SK-N-SH (cell line): Measurements from ENCODE around the gene MICALL1. TPM values are rescaled to one million over a fixed set of nuclear protein-coding genes. Genes with fewer than 3 reads are reported as not detected.

ENCODE experiments used
- CTCF ChIA-PET: fragments of 300-600, 350-600 bp; formaldehyde crosslinking; extraction: SDS; loops from one replicate; lab custom pipeline; 2021; lab: Yijun Ruan, JAX
- POLR2A ChIA-PET: fragments of 350-600 bp; sonication (Branson Sonifier 250); formaldehyde crosslinking; extraction: SDS; loops from one replicate; lab custom pipeline; 2020; ENCODE audit warnings: antibody characterized with exemption, inconsistent platforms; lab: Yijun Ruan, JAX
- DNase-seq: peaks from one replicate; pipeline ENCODE4 v3.0.0; 2012
- H2AFZ ChIP-seq: fragments of 200-600 bp; sonication (generic); 2 replicates; pipeline ENCODE4 v1.8.1; 2016; ENCODE audit warnings: antibody characterized with exemption, mild to moderate bottlenecking, low read depth
- H3F3A ChIP-seq: fragments of 200-600 bp; sonication (generic); replicated peaks from 2 replicates; pipeline ENCODE3; 2016; ENCODE audit warnings: antibody characterized with exemption, mild to moderate bottlenecking; ENCODE audit not compliant: insufficient read depth
- H3K27ac ChIP-seq, 2 experiments: fragments of 200-500 bp in 1 of 2; fragments of 200-600 bp in 1 of 2; sonication (Bioruptor generic) in 1 of 2; sonication (generic), shearing (Covaris generic) in 1 of 2; 2 replicates each; pipeline versions ENCODE4 v1.5.1 to v1.6.1; 2014 to 2016; ENCODE audit warnings: low read depth in 2 of 2, inconsistent platforms in 1 of 2, low read length in 1 of 2, mild to moderate bottlenecking in 1 of 2, mixed read lengths in 1 of 2
- H3K27me3 ChIP-seq: fragments of 200-600 bp; sonication (generic), shearing (Covaris generic); 2 replicates; pipeline ENCODE4 v1.6.1; 2016; ENCODE audit warnings: mixed run types; ENCODE audit not compliant: insufficient read depth
- H3K36me3 ChIP-seq, 2 experiments: fragments of 200-500 bp in 1 of 2; fragments of 200-600 bp in 1 of 2; sonication (Bioruptor generic) in 1 of 2; sonication (generic) in 1 of 2; replicated peaks in 1 of 2; 2 replicates each; pipeline versions ENCODE3 to v1.5.1; 2014 to 2016; ENCODE audit warnings: low read length in 1 of 2, mild to moderate bottlenecking in 1 of 2; ENCODE audit not compliant: insufficient read depth in 2 of 2, control insufficient read depth in 1 of 2
- H3K4me1 ChIP-seq, 2 experiments: fragments of 200-500 bp in 1 of 2; fragments of 200-600 bp in 1 of 2; sonication (Bioruptor generic) in 1 of 2; sonication (generic), shearing (Covaris generic) in 1 of 2; 2 replicates each; pipeline versions ENCODE4 v1.5.1 to v1.6.1; 2014 to 2016; ENCODE audit warnings: low read depth in 1 of 2, low read length in 1 of 2, mixed run types in 1 of 2; ENCODE audit not compliant: insufficient read depth in 2 of 2, control insufficient read depth in 1 of 2
- H3K4me2 ChIP-seq: fragments of 200-600 bp; sonication (generic), shearing (Covaris generic); 2 replicates; pipeline ENCODE4 v1.6.1; 2017; ENCODE audit warnings: mixed run types
- H3K4me3 ChIP-seq, 2 experiments: fragments of 200-500 bp in 1 of 2; fragments of 200-600 bp in 1 of 2; sonication (Bioruptor generic) in 1 of 2; sonication (generic), shearing (Covaris generic) in 1 of 2; 2 replicates each; pipeline versions ENCODE4 v1.5.1 to v1.8.1; 2014 to 2016; ENCODE audit warnings: low read depth in 2 of 2, inconsistent platforms in 1 of 2, low read length in 1 of 2, mild to moderate bottlenecking in 1 of 2, mixed read lengths in 1 of 2, moderate library complexity in 1 of 2
- H3K79me2 ChIP-seq: fragments of 200-600 bp; sonication (generic); 2 replicates; pipeline ENCODE4 v1.8.1; 2017; ENCODE audit warnings: mild to moderate bottlenecking; ENCODE audit not compliant: insufficient read depth
- H3K9ac ChIP-seq: fragments of 200-600 bp; sonication (generic); 2 replicates; pipeline ENCODE4 v1.6.1; 2017; ENCODE audit warnings: mixed run types
- H3K9me2 ChIP-seq: fragments of 200-600 bp; sonication (generic); 2 replicates; pipeline ENCODE4 v1.6.1; 2017; ENCODE audit warnings: mixed run types
- H3K9me3 ChIP-seq: fragments of 200-600 bp; sonication (generic); 2 replicates; pipeline ENCODE4 v1.6.1; 2017; ENCODE audit warnings: mixed run types, mild to moderate bottlenecking, moderate library complexity
- H4K20me1 ChIP-seq: fragments of 200-600 bp; sonication (generic); 2 replicates; pipeline ENCODE4 v1.6.1; 2017; ENCODE audit warnings: mild to moderate bottlenecking, mixed run types; ENCODE audit not compliant: insufficient read depth
- CHD2 ChIP-seq: fragments of 150-350 bp; IDR thresholded peaks from 2 replicates; pipeline ENCODE4 v1.6.1; 2018; ENCODE audit warnings: low read length; ENCODE audit not compliant: partially characterized antibody
- FOXM1 ChIP-seq: IDR thresholded peaks from 2 replicates; pipeline ENCODE4 v1.4.0; 2012; ENCODE audit warnings: low read depth, mild to moderate bottlenecking
- GABPA ChIP-seq: IDR thresholded peaks from 2 replicates; pipeline ENCODE4 v1.4.0; 2012; ENCODE audit warnings: low read depth, mild to moderate bottlenecking
- GATA2 ChIP-seq: sonication (generic); formaldehyde crosslinking; IDR thresholded peaks from 2 replicates; pipeline ENCODE4 v1.5.0; 2020; ENCODE audit warnings: mild to moderate bottlenecking, missing genetic modification reagents
- JUND ChIP-seq: IDR thresholded peaks from 2 replicates; pipeline ENCODE4 v1.4.0; 2012
- RXRA ChIP-seq: IDR thresholded peaks from 2 replicates; pipeline ENCODE4 v1.4.0; 2012; ENCODE audit warnings: low read depth, mild to moderate bottlenecking, borderline replicate concordance
- SIN3A ChIP-seq: IDR thresholded peaks from 2 replicates; pipeline ENCODE4 v1.6.1; 2012; ENCODE audit warnings: low read depth, mild to moderate bottlenecking, low read length, moderate library complexity, borderline replicate concordance
- SMC3 ChIP-seq: IDR thresholded peaks from 2 replicates; pipeline ENCODE4 v1.6.1; 2012; ENCODE audit warnings: low read depth, low read length, improper control_type of control experiment
- WGBS: methylation state at CpG from one replicate; pipeline ENCODE4 v1.1.6; 2017; ENCODE audit warnings: low lambda C conversion rate; 5-methylcytosine and 5-hydroxymethylcytosine counted together
- polyA plus RNA-seq, 3 experiments: library from polyadenylated mRNA; depleted of rRNA; stranded (reverse); fragments of >200 nt; gene quantifications; 2 replicates each; pipeline ENCODE4 v1.2.3, GENCODE V29; 2012
- TF ChIP-seq, protein P1 (sequence below): fragments of 150-350 bp; IDR thresholded peaks from 2 replicates; pipeline ENCODE4 v1.6.1; 2016; ENCODE audit warnings: mild to moderate bottlenecking, low read depth, low read length
- TF ChIP-seq, protein P2 (sequence below): IDR thresholded peaks from 2 replicates; pipeline ENCODE4; 2012

Gene MICALL1
- polyA plus RNA-seq, 1 of the 3 experiments (the other 2 are of a cell fraction): 12.9 TPM

DNA sequence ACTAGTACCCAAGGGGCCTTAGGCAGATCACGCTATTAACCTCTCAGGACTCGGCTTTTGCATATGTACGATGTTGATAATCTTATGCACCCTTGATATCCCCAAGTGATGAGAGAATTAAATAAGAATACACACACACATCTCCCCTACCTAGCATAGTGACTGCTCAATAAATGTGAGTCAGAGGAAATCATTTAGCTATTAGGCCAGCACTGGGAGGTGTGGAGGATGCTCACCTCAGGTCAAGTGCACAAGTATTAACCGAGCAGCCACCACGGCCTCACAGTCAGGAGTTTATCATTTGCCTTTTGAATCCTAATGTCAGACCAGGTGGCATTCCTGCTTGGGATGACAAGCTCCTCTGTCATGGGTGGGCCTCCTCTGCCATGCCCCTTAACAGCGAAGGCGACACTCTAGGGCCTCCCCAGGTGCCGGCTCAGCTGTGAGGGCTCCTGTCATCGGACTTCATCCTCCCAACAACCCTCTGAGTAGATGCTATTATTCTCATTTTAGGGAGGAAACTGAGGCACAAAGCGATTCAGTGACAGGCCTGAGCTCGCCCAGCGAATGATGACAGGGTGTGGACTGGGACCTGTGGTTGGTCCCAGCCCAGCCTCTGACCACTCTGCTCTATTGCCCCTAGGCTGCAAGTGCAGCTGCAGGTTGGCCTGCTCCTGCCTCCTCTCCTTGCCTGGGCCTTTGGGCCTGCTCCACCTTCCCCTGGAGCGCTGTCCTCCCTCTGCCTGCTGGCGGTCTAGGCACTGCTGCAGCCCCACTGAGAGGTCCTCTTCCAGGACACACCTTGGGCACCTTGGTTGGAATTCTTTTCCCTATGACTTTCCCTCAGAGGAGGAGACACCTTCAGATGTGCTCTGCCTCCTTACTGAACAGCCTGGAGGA lies 83.3 kb downstream of the MICALL1 start:
- Histone ChIP-seq H4K20me1 (no peaks in the 10 kb centered on the region), H3K9ac (no peak overlapping the region), H3K79me2 (no peaks in the 10 kb centered on the region), H3K9me2 (no peaks in the 10 kb centered on the region), H3K4me3 (no peak overlapping the region), H3K9me3 (no peaks in the 10 kb centered on the region), H3K4me1 (no peaks in the 10 kb centered on the region; a peak in 1 of 4 replicates), H3K27me3 (no peaks in the 10 kb centered on the region), H2AFZ (no peak overlapping the region), H3K27ac (no peak overlapping the region), H3F3A (no peaks in the 10 kb centered on the region), H3K36me3 (no peaks in the 10 kb centered on the region), H3K4me2 (no peak overlapping the region)
- WGBS: 94% methylated on average over 5 of the region's 14 CpGs
- CTCF ChIA-PET: interaction anchor here (1.0 kb wide), 1 partner anchor 9 kb away, joined by 3 read pairs; no protein-coding TSS in a partner anchor
- POLR2A ChIA-PET: no interaction called here
- DNase-seq: no peak
- no peak for TF ChIP-seq FOXM1
- no peak for TF ChIP-seq SMC3
- TF ChIP-seq RXRA: no peak
- TF ChIP-seq CHD2: no peak

DNA sequence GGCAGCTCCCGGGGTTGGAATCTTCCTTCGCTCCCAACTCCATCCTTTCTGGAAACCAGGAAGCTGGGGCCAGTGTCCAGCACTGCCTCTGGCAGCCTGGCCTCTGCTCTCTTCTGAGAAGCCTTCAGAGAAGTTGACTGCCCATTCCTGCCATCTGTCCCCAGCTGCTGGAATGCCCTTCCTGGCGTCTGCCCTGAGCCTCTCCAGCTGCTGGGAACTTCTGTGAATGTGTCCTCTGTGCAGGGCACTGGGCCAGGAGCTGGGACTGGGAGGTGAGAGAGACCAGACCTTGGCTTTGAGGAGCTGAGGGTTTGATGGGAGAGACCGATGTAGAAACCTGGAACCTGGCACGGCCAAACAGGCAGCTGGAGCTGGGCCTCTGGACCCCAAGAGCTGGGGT lies 84.2 kb downstream of the MICALL1 start:
- no peak for DNase-seq
- Histone ChIP-seq H3K27ac (no peak overlapping the region), H3K9ac (no peak overlapping the region)
- 80% methylated on average over 1 of the region's 5 CpGs for WGBS
- TF ChIP-seq GATA2 (CRISPR knock-in tag) (no peak), GABPA (no peak), JUND (no peak), SMC3 (no peak), SIN3A (no peak)
- TF ChIP-seq, protein P1, sequence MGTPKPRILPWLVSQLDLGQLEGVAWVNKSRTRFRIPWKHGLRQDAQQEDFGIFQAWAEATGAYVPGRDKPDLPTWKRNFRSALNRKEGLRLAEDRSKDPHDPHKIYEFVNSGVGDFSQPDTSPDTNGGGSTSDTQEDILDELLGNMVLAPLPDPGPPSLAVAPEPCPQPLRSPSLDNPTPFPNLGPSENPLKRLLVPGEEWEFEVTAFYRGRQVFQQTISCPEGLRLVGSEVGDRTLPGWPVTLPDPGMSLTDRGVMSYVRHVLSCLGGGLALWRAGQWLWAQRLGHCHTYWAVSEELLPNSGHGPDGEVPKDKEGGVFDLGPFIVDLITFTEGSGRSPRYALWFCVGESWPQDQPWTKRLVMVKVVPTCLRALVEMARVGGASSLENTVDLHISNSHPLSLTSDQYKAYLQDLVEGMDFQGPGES: no peak
- TF ChIP-seq, protein P2, sequence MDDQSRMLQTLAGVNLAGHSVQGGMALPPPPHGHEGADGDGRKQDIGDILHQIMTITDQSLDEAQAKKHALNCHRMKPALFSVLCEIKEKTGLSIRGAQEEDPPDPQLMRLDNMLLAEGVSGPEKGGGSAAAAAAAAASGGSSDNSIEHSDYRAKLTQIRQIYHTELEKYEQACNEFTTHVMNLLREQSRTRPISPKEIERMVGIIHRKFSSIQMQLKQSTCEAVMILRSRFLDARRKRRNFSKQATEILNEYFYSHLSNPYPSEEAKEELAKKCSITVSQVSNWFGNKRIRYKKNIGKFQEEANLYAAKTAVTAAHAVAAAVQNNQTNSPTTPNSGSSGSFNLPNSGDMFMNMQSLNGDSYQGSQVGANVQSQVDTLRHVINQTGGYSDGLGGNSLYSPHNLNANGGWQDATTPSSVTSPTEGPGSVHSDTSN: no peak
- TF ChIP-seq, all 33 proteins: peak for 0
- no peaks in the 10 kb centered on the region for H3K9me2 ChIP-seq
- no peaks in the 10 kb centered on the region for H3K27me3 ChIP-seq
- no peak overlapping the region for H2AFZ ChIP-seq
- H4K20me1 ChIP-seq: no peaks in the 10 kb centered on the region
- H3K79me2 ChIP-seq: no peaks in the 10 kb centered on the region
- ChIA-PET POLR2A (no interaction called here), CTCF (interaction anchor here (1.0 kb wide), 1 partner anchor 10 kb away, joined by 3 read pairs; no protein-coding TSS in a partner anchor)
- H3K36me3 ChIP-seq: no peaks in the 10 kb centered on the region
- no peaks in the 10 kb centered on the region for H3K9me3 ChIP-seq
- H3K4me1 ChIP-seq: no peaks in the 10 kb centered on the region; a peak in 1 of 4 replicates
- H3K4me3 ChIP-seq: no peak overlapping the region
- no peaks in the 10 kb centered on the region for H3F3A ChIP-seq
- no peak overlapping the region for H3K4me2 ChIP-seq
